ENCODE measurements around the gene HNRNPL.
A peak's percentile ranks its signal among the peaks of the same experiment; 100 is the strongest.
"Not testable (repeated sequence)": the region's sequence is repeated elsewhere in the genome, so short reads cannot be mapped to it uniquely, and the experiment has no call there.

The HNRNPL gene

DNA sequence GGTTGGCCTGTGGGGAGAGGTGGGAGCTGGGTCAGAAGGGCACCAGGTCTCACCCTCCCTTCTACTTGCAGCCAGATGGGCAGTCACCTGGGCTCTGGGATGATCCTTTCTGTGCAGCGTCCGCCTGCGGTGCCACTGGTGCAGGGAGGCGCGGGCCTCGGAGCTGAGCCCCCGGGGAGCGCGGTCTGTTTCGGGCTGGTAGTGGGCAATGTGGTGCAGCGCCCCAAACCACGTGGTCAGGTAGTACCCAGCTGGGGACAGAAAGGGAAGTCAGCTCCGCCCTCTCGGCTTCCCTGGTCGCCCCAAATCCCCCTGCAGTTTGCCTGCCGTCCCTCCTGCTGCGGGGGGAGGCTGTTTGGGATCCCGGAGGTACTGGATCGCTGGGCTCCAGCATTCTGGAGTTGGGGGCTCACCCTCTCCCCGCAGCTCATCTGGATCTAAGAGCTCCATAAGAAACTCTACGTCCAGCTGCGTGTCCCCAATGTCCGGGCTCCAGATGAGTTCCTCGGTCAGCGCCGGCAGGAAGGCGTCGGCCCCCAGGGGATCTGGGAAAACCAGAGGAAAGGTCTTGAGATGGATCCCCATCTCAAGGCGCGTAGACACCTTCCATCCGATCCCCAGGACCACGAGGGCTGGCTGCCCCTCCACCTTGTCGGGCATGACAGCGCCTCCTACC is 19.5 kb upstream of the HNRNPL start:
- DNase-seq = no peak

DNA sequence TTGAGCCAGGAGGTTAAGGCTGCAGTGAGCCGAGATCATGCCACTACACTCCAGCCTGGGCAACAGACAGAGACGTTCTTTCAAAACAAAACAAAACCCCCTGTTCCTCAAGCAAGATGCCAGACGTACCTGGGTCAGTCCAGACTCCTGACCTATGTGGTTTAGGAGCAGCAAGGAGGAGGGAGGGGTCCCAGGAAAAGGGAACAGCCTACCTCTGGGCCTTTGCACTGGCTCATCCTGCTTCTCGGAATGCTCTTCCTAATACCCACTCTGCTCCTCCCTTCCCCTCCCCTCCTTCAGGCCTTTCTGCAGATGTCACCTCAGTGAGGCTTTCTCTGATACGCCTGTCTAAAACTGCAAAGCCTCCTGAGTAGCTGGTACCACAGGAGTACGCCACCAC is 18.8 kb upstream of the HNRNPL start:
- DNase-seq = no peak

DNA sequence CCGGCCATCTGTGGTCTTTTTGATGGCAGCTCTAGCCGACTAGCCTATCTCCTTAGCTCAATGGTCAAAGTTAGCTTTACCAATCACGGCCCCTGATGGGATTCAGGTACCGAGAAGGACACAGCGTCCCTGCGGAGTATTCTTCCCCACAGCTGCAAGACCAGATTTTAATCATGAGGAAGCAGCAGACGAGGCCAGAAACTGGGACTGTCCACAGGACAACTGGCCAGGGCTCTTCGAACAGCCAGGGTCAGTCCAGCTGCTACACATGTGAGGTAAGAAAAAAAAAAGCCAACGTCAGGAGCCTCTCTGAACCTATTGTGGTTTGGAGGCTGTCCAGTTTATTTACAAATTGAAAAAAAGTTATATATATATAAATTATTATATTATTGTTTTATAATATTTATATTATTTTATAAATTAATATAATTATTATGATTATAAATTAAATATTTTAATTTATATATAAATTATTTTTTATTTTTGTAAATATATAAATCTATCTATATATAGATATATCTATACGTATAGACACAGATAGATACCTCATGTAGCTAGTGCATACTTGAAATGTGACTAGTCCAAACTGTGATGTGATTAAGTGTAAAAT is 17.5 kb upstream of the HNRNPL start:
- DNase-seq = no peak

DNA sequence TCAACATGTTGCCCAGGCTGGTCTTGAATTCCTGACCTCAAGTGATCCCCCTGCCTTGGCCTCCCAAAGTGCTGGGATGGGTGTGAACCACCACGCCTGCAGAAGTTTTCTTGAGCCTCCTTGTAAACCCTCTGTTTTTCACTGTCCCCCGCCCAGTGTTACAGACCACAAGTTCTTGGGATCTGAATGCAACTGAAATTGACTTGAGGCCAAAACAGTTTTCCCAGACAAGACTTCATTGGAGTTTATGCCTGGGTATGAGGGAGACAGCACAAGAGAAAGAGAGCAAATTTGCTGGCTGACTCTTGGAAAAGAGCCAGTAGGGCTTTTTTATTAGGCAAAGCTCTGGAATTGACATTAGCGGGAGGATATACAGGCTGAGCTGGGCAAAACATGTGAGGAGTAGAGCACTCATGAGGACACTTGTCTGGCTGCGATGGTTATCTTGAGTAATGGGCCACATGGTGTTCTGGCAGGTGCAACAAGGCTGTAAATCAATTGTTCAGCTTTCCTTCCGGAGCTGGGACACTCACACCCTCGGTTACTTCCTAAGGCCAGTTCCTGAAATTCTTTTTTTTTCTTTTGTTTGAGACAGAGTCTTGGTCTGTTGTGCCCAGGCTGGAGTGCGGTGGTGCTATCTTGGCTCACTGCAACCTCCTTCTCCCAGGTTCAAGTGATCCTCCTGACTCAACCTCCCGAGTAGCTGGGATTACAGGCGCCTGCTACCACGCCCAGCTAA is 12.7 kb upstream of the HNRNPL start:
- DNase-seq = no peak

DNA sequence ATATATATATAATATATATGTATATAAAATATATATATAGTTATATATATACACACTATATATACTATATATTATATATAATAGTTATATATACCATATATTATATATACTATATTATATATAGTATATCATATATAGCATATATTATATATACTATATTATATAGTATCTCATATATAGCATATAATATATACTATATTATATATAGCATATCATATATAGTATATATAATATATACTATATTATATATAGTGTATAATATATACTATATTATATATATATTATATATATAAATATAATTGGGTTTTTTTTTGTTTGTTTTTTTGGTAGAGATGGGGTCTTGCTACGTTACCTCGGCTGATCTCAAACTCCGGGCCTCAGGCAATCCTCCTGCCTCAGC is 11.6 kb upstream of the HNRNPL start:
- DNase-seq = no peak

DNA sequence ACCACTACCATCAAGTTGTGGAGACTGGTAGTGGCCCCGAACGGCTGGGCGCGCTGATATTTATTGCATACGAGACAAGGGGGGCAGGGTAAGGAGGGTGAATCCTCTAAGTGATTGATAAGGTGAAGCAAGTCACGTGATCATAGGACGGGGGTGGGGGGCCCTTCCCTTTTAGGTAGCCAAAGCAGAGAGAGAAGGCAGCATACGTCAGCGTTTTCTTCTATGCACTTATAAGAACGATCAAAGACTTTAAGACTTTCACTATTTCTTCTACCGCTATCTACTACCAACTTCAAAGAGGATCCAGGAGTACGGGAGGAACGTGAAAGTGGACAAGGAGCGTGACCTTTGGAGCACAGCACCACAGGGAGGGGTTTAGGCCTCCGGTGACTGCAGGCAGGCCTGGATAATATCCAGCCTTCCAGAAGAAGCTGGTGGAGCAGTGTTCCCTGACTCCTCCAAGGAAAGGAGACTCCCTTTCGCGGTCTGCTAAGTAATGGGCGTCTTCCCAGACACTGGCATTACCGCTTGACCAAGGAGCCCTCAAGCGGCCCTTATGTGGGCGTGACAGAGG is 9.9 kb upstream of the HNRNPL start:
- DNase-seq = not testable (repeated sequence)

DNA sequence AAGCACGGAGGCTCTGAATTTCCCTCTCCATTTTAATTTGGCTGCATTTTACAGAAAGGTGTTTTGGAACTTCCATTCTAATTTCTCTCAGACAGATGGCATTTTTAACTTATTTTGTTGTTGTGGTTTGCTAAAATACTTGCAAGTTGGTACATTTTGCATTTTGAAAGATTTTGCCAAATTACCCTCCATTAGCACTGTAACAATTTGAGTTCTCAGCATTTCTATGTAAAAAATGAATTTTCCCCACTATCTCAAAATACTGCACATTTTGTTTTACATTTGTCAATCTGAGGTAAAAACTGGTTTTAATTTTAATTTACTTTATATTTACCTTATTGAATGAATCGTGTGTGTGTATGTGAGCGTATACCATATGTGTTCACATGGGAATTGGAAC is 7.0 kb upstream of the HNRNPL start:
- DNase-seq = no peak

DNA sequence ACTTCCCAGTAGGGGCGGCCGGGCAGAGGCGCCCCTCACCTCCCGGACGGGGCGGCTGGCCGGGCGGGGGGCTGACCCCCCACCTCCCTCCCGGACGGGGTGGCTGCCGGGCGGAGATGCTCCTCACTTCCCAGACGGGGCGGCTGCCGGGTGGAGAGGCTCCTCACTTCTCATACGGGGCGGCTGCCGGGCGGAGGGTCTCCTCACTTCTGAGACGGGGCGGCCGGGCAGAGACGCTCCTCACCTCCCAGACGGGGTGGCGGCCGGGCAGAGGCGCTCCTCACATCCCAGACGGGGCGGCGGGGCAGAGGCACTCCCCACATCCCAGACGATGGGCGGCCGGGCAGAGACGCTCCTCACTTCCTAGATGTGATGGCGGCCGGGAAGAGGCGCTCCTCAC is 6.0 kb upstream of the HNRNPL start:
- not testable (repeated sequence) for DNase-seq

DNA sequence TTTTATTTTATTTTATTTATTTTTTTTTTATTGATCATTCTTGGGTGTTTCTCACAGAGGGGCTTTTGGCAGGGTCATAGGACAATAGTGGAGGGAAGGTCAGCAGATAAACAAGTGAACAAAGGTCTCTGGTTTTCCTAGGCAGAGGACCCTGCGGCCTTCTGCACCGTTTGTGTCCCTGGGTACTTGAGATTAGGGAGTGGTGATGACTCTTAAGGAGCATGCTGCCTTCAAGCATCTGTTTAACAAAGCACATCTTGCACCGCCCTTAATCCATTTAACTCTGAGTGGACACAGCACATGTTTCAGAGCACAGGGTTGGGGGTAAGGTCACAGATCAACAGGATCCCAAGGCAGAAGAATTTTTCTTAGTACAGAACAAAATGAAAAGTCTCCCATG is 5.2 kb upstream of the HNRNPL start:
- not testable (repeated sequence) for DNase-seq

DNA sequence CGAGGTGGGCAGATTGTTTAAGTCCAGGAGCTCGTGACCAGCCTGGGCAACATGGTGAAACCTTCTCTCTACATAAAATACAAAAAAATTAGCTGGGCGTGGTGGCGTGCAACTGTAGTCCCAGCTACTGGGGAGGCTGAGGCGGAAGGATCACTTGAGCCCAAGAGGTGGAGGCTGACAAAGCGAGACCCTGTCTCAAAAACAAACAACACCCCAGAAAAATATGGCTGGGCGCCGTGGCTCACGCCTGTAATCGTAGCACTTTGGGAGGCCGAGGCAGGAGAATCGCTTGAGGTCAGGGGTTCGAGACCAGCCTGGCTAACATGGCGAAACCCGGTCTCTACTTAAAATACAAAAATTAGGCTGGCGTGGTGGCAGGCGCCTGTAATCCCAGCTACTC is 3.4 kb upstream of the HNRNPL start:
- no peak for DNase-seq

DNA sequence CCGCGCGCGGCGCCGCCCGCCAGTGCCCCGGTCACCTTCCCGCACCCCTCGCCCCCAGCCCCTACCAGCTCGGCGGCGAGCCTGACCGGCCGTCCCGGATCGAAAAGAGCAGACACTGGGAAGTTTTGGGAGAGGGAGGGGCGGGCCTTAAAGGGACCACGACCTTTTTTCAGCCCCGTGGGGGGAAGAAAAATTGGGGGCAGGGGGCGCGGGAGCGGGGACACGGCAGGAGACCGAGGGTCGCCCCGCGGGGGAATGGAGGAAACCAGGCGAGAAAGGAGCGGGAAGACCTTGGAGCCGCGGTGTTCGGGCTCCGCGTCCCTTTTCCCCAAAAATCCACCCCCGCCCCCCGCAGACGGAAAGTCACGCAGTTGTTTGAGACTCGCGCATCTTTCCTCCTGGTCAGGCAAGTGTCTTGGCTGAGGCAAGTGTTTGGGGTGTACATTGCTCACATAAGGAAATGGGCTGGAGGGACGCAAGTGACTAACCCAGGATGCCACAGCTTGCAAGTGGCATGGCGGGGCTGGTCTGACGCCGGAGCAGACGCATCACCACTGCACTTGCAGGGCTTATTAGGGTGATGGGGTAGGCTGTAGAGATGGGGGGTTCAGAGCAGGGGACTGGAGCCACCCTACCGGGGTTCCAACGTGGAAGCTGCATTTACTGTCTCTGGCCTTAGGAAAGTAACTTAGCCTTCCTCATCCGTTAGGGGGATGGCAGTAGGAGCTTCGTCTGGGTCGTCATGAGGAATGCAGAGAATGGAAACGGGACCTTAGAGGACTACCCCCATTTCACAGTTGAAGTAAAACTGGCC is 2.7 kb upstream of the HNRNPL start:
- no peak for DNase-seq

DNA sequence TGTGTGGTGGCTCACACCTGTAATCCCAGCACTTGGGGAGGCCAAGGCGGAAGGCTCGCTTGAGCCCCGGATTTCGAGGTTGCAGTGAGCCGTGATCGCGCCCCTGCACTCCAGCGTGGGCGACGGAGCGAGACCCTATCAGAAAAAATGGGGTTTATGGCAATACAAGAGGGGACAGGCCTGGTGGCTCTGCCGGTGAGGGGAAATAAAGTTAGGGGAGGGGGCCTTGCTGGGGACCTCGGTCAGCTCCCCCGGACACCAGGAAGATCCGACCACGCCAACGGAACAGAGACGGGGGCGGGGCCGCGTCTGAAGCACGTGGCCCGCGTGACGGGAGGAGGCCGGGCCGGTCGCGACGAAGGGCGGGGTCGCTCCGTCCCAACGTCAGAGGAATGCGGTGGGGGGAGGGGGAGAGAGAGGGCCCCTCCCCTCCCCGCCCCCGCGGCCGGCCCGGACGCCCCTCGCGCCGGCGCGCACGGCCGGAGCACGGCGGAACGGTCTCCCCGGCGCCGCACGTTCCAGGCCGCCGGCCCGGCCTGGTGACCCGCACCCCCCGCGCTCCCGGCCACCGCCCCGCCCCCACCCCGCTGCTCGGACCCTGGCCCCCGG is 1.9 kb upstream of the HNRNPL start:
- DNase-seq = peak; percentile 82

DNA sequence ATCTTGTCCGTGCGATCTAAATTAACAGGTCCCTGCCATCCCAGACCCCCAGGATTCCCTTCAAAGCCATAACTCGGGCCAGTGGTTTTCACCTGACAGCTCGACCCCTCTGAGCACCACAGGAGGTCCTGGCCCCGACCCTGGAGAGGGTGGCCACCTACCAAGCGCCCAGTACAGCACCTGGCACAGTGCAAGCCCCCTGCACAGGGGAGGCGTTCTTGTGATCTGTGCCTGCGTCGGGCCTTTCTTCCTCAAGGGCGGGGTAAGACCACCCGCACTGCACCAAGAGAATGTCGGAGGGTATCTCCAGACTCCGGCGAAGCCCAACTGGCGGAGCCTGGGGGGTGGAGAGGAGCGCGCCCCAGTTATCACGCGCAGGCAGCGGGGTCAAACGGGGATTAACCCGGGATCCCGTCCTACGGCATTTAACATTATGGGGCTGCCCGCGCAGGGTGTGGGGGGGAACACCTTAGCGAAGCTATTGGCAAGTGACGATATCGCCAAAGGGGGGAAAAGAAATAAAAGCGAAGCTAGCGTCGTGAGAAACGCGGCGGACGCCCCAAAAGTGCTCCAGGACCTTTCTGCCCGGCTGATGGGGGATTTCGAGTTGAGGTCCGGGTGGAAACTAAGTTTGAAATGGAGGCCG is 1.3 kb upstream of the HNRNPL start:
- no peak for DNase-seq

DNA sequence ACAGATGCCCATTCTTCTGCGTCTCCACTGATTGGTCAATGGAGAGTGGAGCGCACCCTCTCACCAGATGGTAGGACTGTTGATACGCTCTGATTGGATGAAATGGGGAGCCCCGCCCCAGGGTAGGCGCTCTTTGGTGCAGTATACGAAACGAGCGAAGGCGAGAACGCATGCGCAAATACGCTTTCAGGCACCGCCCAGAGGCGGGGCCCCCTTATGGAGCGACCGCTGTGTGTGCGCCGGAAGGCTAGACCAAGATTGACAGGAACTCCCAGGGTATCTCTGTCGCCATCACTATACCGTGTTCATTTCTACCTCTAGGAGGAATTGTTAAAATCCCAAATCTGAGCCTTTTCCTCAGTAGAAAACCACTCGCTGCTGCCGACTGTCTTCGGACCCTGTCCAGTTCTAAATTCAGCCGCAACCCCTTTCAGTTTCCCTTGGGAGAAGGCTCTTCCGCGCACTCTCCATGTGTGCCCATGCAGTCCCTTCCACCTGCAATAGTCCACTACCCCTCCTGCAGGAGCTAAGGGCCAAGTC is 720 bp upstream of the HNRNPL start:
- DNase-seq = no peak

DNA sequence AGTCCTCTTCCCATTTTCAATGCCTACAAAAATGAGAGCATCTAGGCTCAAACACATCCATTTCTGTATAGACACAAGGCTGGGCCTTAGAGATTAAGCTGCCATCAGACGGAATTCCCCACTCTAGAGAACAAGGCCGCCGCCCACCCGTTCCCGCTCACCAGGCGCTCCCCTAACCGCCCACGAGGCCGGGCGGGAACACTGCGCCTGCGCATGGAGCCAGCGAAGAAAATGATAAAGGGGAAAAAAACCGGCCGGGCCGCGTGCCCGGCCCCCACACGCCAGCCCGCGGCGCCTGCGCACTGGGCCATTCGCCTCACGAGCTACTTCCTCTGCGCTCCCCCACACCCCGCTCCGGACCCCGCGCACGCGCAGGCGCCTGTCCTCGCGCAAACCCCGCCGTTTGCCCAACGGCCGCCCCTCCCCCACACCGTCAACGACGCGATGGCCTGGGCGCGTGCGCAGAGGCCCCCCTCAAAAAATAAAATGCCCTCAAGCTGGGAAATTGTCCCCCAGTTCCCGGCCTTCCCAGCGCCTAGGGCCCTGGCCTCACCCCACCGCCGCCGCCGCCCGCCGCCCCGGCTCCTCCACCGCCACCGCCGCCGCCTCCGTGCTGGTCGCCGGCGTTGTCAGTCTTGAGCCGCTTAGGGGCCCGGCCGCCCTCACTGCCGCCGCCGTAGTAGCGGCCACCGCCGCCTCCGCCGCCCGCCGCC is 483 bp downstream of the HNRNPL start:
- DNase-seq = peak; percentile 93

DNA sequence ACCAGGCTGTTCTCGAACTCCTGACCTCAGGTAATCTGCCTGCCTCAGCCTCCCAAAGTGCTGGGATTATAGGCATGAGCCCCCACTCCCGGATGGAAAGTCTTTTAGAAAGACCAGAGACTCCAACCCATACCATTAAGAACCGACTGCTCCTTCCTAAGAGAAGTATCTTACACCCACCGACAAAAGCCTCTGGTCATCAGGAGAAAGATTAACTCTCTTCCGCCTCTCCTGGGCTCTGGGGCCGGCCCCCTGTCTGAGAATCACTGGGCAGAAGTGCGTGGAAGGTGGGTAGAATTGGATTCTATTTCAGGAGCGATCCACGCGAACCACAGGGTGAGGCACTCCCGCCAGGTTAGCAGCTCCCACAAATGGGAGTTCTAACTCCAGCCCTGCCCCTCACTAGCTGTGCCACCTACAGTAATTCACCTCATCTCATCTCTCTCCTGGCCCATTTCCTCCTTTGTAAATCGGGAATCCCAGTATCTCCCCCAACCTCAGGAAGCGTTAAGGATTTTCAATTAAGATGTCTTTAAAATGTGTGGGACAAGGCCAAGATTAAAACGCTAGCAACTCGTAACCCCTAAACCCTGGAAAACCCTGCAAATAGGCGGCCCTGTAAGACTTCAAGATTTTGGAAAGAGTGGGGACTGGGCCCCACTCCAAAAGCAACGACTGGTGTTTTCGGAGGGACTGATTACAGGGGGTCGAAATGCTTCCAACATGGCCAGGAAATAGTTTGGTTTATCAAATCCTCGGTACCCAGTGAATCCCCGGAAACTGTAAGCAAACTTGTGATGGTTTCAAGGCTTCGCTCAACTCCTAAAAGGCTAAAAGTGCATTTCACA is 1.3 kb downstream of the HNRNPL start:
- DNase-seq = no peak

DNA sequence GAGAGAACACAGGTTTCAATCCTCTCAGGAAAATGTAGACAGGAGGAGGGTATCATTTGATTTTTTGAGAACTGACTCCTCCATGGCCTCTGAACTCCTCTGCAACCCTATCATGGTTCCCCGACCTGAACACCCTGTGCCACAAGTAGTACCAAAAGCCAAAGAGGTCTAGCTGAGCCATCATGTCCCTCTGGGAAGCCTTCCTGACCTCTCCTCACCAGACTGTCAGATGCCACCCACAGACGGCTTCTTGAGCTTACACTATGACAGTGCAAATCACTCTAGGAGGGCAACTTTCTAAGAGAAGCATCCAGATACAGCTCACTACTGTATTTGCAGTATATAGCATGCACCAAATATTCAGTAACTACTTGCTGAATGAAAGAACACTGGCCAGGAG is 3.7 kb downstream of the HNRNPL start:
- no peak for DNase-seq

DNA sequence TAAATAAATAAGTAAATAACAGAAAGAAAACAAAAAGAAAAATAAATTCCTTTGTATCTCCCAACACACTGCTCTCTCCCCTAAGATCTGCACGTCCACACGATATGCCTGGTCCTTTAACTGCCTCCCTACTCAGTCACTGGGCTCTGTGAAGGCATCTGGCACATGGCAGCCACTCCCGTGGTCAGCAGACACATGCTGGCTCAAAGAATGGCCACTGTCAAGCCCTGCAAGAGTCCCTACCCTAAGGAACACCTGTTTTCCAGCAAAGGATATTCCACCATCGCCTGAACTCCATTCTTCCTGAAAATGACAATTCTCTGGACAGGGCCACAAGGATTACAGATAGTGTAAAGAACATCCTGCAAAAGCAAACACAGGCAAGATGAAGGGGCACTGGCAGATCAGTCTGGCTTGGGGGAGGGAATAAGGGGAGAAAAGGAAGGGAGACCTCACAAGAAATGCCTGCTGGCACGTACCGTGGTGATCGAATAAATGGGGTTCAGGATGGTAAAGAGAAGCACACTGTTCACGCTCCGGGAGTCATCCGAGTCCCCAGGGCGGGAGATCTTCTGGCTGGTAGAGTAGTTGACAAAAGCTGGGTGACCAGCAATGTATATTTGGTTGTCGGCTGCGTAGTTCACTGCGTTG is 4.3 kb downstream of the HNRNPL start:
- no peak for DNase-seq

DNA sequence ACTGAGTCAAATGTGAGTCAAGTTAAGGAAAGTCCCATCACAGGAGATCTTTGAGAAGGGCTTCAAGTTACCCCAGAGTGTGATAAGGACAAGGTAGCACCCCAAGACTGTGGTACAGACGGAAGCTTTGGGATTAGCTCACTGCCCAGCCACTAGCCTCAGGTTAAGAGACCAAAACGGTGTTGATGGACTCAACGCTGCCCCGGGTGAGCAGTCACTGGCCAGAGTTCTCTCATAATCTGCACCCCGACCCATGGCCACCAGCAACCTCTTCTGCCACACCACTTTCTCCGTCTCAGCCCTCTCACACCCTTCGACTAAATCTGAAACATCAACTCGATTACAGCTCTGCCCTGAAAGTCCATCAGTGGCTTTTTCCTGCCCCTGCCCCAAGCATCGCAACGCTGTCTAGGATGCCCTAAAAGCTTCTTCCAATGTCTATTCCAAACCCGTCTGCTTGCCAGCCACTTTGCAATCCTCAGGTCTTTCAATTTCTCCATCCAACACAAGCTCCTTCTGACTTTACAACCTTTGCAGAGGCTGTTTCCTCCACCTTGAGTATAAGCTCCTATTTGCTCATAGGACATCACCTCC is 5.6 kb downstream of the HNRNPL start:
- DNase-seq = no peak

Data from NCI-H1048 (cell line).